ENCODE measurements around the gene COL6A6.
"Not testable (repeated sequence)": the region's sequence is repeated elsewhere in the genome, so short reads cannot be mapped to it uniquely, and the experiment has no call there.

The COL6A6 gene

GRCh38 chr3:130533247-130533646, 16.3 kb downstream of the COL6A6 start:
- DNase-seq, result no peak

DNA sequence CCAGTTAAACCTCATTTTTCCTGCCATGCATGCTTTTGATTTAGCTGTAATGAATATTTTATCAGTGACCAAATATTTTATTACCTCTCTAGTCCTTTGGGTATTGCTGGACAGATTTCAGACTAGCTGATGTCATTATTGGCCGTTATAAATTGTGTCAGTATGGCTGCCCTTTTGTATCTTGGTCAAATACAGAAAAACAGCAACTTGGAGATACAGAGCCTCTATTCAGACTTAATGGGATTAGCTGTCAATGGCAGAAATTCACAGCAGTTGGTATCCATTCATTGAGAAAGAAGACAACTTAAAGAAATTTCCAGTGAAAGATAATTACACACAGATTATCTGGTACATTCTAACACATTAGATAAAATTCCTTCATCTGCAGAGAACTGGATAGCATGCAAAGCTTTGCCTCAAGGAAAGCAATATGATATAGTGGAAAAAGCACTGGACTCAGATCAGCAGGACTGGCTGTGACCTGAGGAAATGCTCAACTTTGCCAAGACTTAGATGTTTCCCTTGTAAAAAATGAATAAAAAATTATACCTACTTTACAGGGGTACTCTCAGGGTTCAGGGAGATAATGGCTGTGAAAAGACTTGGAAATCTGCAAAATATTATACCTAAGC, 20.8 kb downstream of the COL6A6 start:
- no peak for DNase-seq

DNA sequence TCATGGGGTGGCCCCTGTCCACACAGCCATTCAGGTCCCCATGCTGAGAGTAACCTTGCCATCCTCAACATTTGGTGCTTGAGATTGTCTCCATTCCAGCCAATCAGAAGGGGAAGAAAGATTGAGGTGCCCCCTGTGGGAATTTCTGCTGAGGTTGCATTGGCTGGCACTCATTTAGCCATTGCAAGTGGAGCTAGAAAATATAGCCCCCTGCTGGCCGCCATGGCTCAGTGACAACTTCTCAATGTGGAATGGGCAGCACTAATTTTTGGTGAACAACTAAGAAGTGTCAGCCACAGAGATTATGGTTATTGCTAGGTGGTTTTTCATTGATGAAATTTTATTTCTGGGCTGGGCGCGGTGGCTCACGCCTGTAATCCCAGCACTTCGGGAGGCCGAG, 22.0 kb downstream of the COL6A6 start:
- DNase-seq, result peak; percentile 4 to 25

- DNase-seq, result no peak
Observed at GRCh38 chr3:130543322-130543721, 26.3 kb downstream of the COL6A6 start.

- DNase-seq, result no peak
Observed at GRCh38 chr3:130546920-130547679, 30.1 kb downstream of the COL6A6 start.

- not testable (repeated sequence) for DNase-seq
Observed at GRCh38 chr3:130547680-130548065, 30.7 kb downstream of the COL6A6 start.

GRCh38 chr3:130548356-130548755, 31.4 kb downstream of the COL6A6 start:
- no peak for DNase-seq

DNA sequence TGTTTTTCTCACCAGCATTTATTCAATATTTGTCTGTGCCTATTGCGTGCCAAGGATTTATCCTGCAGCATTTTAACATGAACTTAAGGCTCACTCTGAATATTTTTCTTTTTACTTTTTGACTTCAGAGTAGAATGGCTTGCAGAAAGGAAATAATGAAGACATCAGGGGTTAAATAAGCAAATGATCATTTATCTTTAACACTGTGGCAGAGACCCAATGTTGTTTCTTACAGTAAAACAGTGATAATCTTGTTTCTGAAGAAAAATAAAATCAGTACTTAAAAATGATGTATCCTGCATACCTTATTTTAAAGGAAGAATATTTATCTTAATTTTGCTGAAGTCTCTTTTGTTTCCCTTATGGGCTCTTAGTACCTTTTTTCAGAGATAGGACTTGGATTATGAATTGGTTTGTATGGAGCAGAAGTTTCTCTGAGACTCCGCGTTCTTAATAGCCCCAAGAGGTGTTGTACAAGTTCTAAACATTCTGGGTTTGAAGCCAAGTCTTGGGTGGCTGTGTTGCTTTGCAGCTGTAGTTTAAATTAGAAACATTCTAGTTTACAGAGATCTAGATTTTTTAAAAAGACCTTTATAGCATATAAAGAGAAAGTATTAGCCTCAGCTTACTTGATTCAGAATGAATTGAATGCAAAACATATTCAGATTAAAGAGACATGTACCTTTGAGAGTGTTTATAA, 40.5 kb downstream of the COL6A6 start:
- no peak for DNase-seq

DNA sequence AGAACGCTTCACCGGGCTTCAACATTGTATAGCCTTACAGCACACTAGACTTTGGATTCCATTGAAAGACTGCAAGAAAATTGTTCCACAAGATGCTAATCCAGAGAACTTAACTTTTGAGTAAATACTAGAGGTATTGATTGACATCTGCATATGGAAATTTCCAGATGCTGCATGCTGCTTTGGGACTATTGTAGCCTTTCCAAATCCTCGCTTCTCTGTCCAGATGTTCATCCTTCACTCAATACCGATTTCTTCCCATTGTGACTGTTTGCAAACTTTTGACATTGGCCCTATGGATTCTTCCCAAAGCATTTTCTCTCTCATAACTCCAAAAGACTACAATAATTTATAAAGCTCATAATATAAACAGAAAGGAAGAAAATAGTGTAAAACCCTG, 41.4 kb downstream of the COL6A6 start:
- DNase-seq, result no peak

DNA sequence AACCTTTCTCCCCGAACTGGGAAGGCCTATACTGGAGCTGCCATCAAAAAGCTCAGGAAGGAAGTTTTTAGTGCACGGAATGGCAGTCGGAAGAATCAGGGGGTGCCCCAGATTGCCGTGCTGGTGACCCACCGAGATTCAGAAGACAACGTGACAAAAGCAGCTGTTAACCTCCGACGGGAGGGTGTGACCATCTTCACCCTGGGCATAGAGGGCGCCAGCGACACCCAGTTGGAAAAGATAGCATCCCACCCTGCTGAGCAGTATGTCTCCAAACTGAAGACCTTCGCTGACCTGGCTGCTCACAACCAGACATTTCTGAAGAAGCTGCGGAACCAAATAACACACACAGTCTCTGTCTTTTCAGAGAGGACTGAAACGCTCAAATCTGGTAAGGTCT, 48.2 kb downstream of the COL6A6 start:
- DNase-seq, result no peak
